ENCODE results near the gene GHRHR. TPM values are rescaled to one million over a fixed set of nuclear protein-coding genes. Genes with fewer than 3 reads are reported as not detected.

GHRHR gene
- total and polyA plus RNA-seq, 2 of the 4 experiments (the other 2 are of a cell fraction), result not detected

- no peak for TF ChIP-seq RFX5 (IDR thresholded peaks at IDR 0.05; ENCODE audit: low read depth, low read length)
- Histone ChIP-seq H3K4me3 (ENCODE audit: insufficient read depth, low read depth, low read length) (no peak overlapping the region), H3K27ac (ENCODE audit: insufficient read depth, low read length) (no peak overlapping the region), H4K91ac (ENCODE audit: insufficient read depth, low read depth, low read length) (no peak overlapping the region), H3K4ac (ENCODE audit: low read depth, low read length) (no peak overlapping the region), H3K4me1 (ENCODE audit: control insufficient read depth, insufficient read depth, low read length) (no peaks in the 10 kb centered on the region), H3K4me2 (ENCODE audit: low read depth, low read length) (no peak overlapping the region), H3K18ac (ENCODE audit: low read depth, low read length) (no peak overlapping the region), H2BK20ac (ENCODE audit: low read depth, low read length) (no peak overlapping the region), H4K8ac (ENCODE audit: low read depth in 2 of 2, low read length in 2 of 2) (no peak overlapping the region), H3K79me1 (ENCODE audit: low read depth in 1 of 2, low read length in 2 of 2) (no peaks in the 10 kb centered on the region), H4K20me1 (ENCODE audit: insufficient read depth, low read length) (no peaks in the 10 kb centered on the region), H2AFZ (replicated peaks; ENCODE audit: low read length, poor library complexity) (peak overlapping the region; percentile 44), H2BK120ac (ENCODE audit: low read depth, low read length) (no peak overlapping the region), H3K56ac (ENCODE audit: extremely low read depth, insufficient read depth, low read length) (no peak overlapping the region), H2BK5ac (ENCODE audit: low read depth, low read length, poor library complexity, severe bottlenecking) (no peak overlapping the region), H3K36me3 (ENCODE audit: control insufficient read depth, insufficient read depth, low read length) (no peaks in the 10 kb centered on the region), H3K14ac (replicated peaks; ENCODE audit: low read depth, low read length) (no peak overlapping the region), H3K9me3 (ENCODE audit: control insufficient read depth, insufficient read depth, low read length) (no peaks in the 10 kb centered on the region), H4K5ac (ENCODE audit: low read depth, low read length) (no peak overlapping the region), H2BK15ac (ENCODE audit: low read depth, low read length) (no peak overlapping the region), H3K9ac (ENCODE audit: low read depth, low read length) (no peak overlapping the region), H3K9me1 (ENCODE audit: insufficient read depth, low read length) (no peaks in the 10 kb centered on the region), H2AK5ac (ENCODE audit: low read depth, low read length) (no peak overlapping the region), H2AK9ac (replicated peaks; ENCODE audit: low read depth, low read length, poor library complexity) (peak overlapping the region; percentile 13), H3K27me3 (ENCODE audit: control insufficient read depth, insufficient read depth, low read length) (peaks cover 64% of the 10 kb centered on the region), H3K23ac (ENCODE audit: low read depth, low read length) (no peak overlapping the region)
- no CpG with 5 or more reads among the region's 15 CpGs for WGBS, 2 experiments (ENCODE audit: extremely low coverage in 2 of 2, insufficient read length in 1 of 2)
- ChIA-PET CTCF (interaction anchor here (1.4 kb wide), 1 partner anchor 12 kb away, joined by 4 read pairs; no protein-coding TSS in a partner anchor), POLR2A (ENCODE audit: unreplicated experiment) (no interaction called here)
- no TSS peak for BruUV-seq (replicated peaks)
- in situ Hi-C loops (cut with MboI; ENCODE audit: low sequenced_read_pairs) (no loop called here), intact Hi-C loops (cut with micrococcal nuclease) (no loop called here), dilution Hi-C loops (cut with HindIII; ENCODE audit: low sequenced_read_pairs, unreplicated experiment) (no loop called here)
- DNase-seq (no peak), ATAC-seq (ENCODE audit: low read depth) (no peak)
Measured at GRCh38 chr7:30971840-30972563, 8.2 kb downstream of the GHRHR start.
